Erythroblast (primary cell): ENCODE results near the gene CMPK2.

Experiments
- GATA1 ChIP-seq: IDR thresholded peaks from 2 replicates; pipeline ENCODE4 v1.6.1; 2011; ENCODE audit warnings: low read depth, mild to moderate bottlenecking, control low read depth, low read length, moderate library complexity
- POLR2A ChIP-seq: IDR thresholded peaks from 2 replicates; pipeline ENCODE4 v1.6.1; 2011; ENCODE audit warnings: mild to moderate bottlenecking, low read length

DNA sequence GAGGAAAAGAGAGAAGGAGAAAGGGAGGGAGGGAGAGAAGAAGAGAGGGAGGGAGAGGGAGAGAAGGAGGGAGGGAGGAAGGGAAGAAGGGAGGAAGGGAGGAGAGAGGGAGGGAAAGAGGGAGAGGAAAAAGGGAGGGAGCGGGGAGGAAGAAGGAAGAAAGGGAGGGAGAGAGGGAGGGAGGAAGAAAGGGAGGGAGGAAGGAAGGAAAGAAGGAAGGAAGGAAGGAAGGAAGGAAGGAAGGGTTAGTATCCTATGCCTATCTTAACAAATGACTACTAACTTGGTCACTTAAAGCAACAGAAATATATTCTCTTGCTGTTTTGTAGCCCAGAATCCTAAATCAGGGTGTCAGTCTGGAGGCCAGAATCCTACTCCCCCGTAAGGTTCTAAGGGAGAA, 52.1 kb downstream of the CMPK2 start:
- no peak for TF ChIP-seq POLR2A
- no peak for TF ChIP-seq GATA1
